PC-3 (cell line): Measurements from ENCODE around the gene LAS1L.

ENCODE experiments used
- EZH2 ChIP-seq: fragments of 300-600 bp; sonication (generic); IDR thresholded peaks from one replicate; pipeline ENCODE4 v1.6.1; 2017; ENCODE audit warnings: antibody characterized with exemption, mild to moderate bottlenecking, low read length; ENCODE audit not compliant: unreplicated experiment
- EZH2phosphoT487 ChIP-seq: fragments of 300-600 bp; sonication (generic); IDR thresholded peaks from 2 replicates; pipeline ENCODE4 v1.6.1; 2018; ENCODE audit warnings: mild to moderate bottlenecking, antibody characterized with exemption, low read length, borderline replicate concordance
- TF ChIP-seq, protein P1 (sequence below): fragments of 300-600 bp; sonication (generic); conservative IDR thresholded peaks from 2 replicates; pipeline ENCODE4 v1.5.1; 2017; ENCODE audit warnings: antibody characterized with exemption, low read depth, mild to moderate bottlenecking, low read length

DNA sequence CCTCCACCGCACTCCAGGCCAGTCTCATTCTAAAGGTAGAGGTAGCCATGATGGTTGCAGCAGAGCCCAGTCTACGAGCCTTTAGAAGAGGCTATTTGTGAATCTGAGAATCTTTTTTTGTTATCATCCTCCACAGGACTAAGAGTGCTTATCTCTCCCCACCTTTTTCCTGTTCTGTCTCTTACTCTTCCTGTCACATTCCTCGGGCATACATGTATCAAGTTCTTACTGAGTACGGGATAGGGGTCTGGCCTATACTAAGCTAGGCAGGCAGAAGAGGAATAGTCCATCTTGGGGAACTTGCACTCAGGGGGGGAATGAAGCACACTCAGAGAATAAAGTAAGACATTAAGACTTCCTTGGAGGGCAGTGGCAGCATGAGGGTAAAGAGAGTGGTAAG is 25.7 kb downstream of the LAS1L start:
- TF ChIP-seq, protein P1, sequence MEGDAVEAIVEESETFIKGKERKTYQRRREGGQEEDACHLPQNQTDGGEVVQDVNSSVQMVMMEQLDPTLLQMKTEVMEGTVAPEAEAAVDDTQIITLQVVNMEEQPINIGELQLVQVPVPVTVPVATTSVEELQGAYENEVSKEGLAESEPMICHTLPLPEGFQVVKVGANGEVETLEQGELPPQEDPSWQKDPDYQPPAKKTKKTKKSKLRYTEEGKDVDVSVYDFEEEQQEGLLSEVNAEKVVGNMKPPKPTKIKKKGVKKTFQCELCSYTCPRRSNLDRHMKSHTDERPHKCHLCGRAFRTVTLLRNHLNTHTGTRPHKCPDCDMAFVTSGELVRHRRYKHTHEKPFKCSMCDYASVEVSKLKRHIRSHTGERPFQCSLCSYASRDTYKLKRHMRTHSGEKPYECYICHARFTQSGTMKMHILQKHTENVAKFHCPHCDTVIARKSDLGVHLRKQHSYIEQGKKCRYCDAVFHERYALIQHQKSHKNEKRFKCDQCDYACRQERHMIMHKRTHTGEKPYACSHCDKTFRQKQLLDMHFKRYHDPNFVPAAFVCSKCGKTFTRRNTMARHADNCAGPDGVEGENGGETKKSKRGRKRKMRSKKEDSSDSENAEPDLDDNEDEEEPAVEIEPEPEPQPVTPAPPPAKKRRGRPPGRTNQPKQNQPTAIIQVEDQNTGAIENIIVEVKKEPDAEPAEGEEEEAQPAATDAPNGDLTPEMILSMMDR, result no peak
- TF ChIP-seq EZH2 (no peak), EZH2phosphoT487 (no peak)
